Mucosa of descending colon (tissue), 3 donors: ENCODE data around the gene RBBP6. TPM values are rescaled to one million over a fixed set of nuclear protein-coding genes. Genes with fewer than 3 reads are reported as not detected.
"Not testable (repeated sequence)": the region's sequence is repeated elsewhere in the genome, so short reads cannot be mapped to it uniquely, and the experiment has no call there.

Experiments
- ATAC-seq: fragments of 200-7000 bp; cut with Tn5 transposase; one replicate; pipeline ENCODE4 v1.9.1; 2020; ENCODE audit warnings: mild to moderate bottlenecking, moderate library complexity
- DNase-seq, 3 donors: peaks; one replicate each; pipeline ENCODE4 v3.0.0-alpha.2; 2020
- H3K36me3 ChIP-seq: fragments of 200-600 bp; one replicate; pipeline ENCODE4 v1.8.0; 2021; ENCODE audit warnings: low read depth, mild to moderate bottlenecking
- H3K4me1 ChIP-seq: fragments of 200-600 bp; one replicate; pipeline ENCODE4 v1.8.0; 2021; ENCODE audit warnings: low read depth, mild to moderate bottlenecking
- H3K4me3 ChIP-seq: fragments of 200-600 bp; one replicate; pipeline ENCODE4 v1.8.0; 2021; ENCODE audit warnings: mild to moderate bottlenecking
- H3K9me3 ChIP-seq: fragments of 200-600 bp; one replicate; pipeline ENCODE4 v1.8.0; 2021; ENCODE audit warnings: mild to moderate bottlenecking
- CTCF ChIP-seq: fragments of 200-600 bp; IDR thresholded peaks from one replicate; pipeline ENCODE4 v1.8.0; 2022; ENCODE audit warnings: antibody characterized with exemption, mild to moderate bottlenecking
- intact Hi-C, 2 donors: fragments of 100-400 bp; cut with DNase I in 1 of 2; cut with micrococcal nuclease in 1 of 2; formaldehyde crosslinking; loops; one replicate each; pipeline versions ENCODE4 v1.11.0 to v1.11.1; 2022; cut with DNase I, micrococcal nuclease
- total RNA-seq, 3 donors: library from RNA; stranded (reverse); fragmentation: NEBNext Ultra II Directional in 2 of 3; extraction: Animal tissue kit (Norgen Biotek cat#: 25700) in 2 of 3; gene quantifications; one replicate each; pipeline versions ENCODE4 v1.2.1 to v1.2.4, GENCODE V29; 2021 to 2023
- donor health status: DM: no; HTN: no; CAD: no; lungs with moderate emphysema.
- donor health status: DM: no; HTN: no; CAD: no.
- donor health status: DM: no; HTN: yes; CAD: no.

The RBBP6 gene
- total RNA-seq, 3 donors from 2014 or later, result 36.3 to 61.5 (median 37.4) TPM

DNA sequence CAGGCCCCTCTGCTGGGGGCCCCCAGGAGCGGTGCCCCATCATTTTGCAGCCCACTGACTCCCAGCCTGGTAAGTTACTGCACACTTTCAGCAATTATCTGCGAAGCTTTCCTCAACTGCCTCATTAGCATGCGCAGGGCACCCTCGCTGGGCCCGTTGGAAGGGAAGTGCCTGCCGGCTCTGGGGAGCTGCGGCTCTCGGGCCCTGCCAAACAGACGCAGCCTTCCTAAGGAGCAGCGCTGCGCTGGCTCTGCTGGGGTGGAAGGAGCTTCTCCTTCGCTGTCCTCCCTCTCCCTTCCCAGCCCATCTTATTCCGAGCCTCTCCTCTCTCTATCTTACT lies 71.0 kb downstream of the RBBP6 start:
- no peak for TF ChIP-seq CTCF
- Histone ChIP-seq H3K36me3 (no peaks in the 10 kb centered on the region), H3K4me1 (peaks cover 7% of the 10 kb centered on the region), H3K9me3 (no peaks in the 10 kb centered on the region), H3K4me3 (no peak overlapping the region)
- DNase-seq, result peak in 2 of 3 donors; percentile 2 to 29
- intact Hi-C loops, result no loop called here
- peak; percentile 43 for ATAC-seq

GRCh38 chr16:24611310-24611709 lies 71.9 kb downstream of the RBBP6 start:
- H3K4me3 ChIP-seq, result no peak overlapping the region
- no peaks in the 10 kb centered on the region for H3K36me3 ChIP-seq
- intact Hi-C loops, result no loop called here
- no peak for TF ChIP-seq CTCF
- H3K4me1 ChIP-seq, result peaks cover 7% of the 10 kb centered on the region
- no peaks in the 10 kb centered on the region for H3K9me3 ChIP-seq
- DNase-seq (no peak), ATAC-seq (no peak)

DNA sequence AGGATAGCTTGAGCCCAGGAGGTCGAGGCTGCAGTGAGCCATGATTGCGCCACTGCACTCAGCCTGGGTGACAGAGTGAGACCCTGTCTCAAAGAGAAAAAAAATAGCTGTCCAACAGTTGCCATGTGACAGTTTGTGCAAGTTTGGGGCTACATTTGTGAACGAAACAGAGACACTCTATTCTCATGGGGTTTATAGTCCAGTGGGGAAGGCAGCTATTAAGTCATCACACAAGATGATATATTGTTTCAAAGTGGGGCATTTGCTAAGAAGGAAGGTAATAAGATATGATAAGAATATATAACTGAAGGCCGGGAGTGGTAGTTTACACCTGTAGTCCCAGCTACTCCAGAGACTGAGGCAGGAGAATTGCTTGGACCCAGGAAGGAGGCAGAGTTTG lies 73.3 kb downstream of the RBBP6 start:
- ATAC-seq (no peak), DNase-seq (no peak)
- intact Hi-C loops, result no loop called here
- Histone ChIP-seq H3K4me3 (no peak overlapping the region), H3K9me3 (no peaks in the 10 kb centered on the region), H3K36me3 (no peaks in the 10 kb centered on the region), H3K4me1 (peaks cover 7% of the 10 kb centered on the region)
- no peak for TF ChIP-seq CTCF

DNA sequence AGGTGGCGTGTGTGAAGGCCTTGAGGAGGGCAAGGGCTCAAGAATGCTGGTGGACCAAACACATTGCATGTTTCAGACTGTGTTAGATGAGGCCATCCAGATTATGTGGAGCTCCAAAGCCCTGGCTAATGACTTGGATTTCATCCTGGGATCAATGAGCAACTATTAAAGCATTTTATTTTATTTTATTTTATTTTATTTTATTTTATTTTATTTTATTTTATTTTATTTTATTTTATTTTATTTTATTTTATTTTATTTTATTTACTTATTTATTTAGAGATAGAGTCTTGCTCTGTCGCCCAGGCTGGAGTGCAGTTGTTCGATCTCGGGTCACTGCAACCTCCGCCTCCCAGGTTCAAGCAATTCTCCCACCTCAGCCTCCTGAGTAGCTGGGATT lies 73.9 kb downstream of the RBBP6 start:
- H3K4me1 ChIP-seq, ATAC-seq, intact Hi-C loops, H3K36me3 ChIP-seq, DNase-seq, H3K4me3 ChIP-seq, H3K9me3 ChIP-seq: not testable (repeated sequence)

DNA sequence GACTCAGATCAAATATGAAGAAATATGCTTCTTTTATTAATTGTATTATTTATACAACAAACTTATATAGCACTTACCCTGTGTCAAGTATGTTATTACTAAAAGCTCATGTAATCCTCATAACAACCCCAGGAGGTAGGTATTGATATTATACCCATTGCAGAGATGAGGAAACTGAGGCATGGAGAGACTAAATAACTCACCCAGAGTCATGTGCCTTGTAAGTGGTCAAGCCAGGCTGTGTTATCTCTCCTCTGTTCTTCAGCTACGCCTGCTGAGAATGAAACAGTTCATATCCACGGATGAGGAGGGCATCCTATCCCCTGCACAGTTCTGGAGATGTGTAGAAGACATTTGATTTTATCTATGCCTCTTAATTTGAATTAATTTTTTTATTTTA lies 78.1 kb downstream of the RBBP6 start:
- DNase-seq (no peak), ATAC-seq (no peak)
- Histone ChIP-seq H3K4me3 (no peak overlapping the region), H3K36me3 (no peaks in the 10 kb centered on the region), H3K9me3 (no peaks in the 10 kb centered on the region), H3K4me1 (no peaks in the 10 kb centered on the region)
- intact Hi-C loops, result no loop called here
- TF ChIP-seq CTCF, result no peak

Other genes starting within 250 kb of the RBBP6 start
- gene TNRC6A, start 190.1 kb downstream of the RBBP6 start, total RNA-seq, result 10 to 100 TPM; 40.5 to 83.7 (median 47.8) TPM